Measurements from ENCODE around the gene MPHOSPH10.

DNA sequence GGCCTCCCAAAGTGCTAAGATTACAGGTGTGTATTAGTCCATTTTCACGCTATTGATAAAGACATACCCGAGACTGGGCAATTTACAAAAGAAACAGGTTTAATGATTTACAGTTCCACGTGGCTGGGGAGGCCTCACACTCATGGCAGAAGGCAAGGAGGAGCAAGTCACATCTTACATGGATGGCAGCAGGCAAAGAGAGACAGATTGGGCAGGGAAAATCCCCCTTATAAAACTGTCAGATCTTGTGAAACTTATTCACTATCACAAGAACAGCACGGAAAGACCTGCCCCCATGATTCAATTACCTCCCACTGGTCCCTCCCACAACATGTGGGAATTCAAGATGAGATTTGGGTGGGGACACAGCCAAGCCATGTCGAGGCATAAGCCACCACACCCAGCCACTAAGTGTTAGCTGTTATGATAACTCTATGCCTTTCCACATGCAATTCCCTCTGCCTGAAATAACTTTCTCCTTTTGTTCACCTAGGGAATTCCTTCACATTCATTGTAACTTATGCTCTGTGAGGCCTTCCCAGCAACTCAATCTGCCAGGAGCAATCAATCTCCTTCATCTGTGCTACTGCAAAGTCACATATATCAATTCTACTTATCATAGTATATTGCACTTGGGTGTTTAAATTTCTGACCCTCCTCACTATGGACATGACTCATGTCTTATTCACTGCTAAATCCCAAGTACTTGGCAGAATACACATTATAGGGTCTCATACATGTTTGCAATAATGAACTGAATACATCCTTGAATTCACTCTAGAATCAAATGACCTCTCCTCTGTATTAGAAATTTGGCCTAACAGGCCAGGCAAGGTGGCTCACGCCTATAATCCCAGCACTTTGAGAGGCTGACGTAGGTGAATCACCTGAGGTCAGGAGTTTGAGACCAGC lies 7.8 kb upstream of the MPHOSPH10 start:
- TF ChIP-seq, protein P1, sequence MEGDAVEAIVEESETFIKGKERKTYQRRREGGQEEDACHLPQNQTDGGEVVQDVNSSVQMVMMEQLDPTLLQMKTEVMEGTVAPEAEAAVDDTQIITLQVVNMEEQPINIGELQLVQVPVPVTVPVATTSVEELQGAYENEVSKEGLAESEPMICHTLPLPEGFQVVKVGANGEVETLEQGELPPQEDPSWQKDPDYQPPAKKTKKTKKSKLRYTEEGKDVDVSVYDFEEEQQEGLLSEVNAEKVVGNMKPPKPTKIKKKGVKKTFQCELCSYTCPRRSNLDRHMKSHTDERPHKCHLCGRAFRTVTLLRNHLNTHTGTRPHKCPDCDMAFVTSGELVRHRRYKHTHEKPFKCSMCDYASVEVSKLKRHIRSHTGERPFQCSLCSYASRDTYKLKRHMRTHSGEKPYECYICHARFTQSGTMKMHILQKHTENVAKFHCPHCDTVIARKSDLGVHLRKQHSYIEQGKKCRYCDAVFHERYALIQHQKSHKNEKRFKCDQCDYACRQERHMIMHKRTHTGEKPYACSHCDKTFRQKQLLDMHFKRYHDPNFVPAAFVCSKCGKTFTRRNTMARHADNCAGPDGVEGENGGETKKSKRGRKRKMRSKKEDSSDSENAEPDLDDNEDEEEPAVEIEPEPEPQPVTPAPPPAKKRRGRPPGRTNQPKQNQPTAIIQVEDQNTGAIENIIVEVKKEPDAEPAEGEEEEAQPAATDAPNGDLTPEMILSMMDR (IDR thresholded peaks at IDR 0.05), result no peak
- TF ChIP-seq POLR2A (IDR thresholded peaks at IDR 0.05), result no peak

Measured in body of pancreas (tissue), 4 donors.